SK-N-DZ (cell line): Measurements from ENCODE around the gene UBE2O.
"Not testable (repeated sequence)": the region's sequence is repeated elsewhere in the genome, so short reads cannot be mapped to it uniquely, and the experiment has no call there.

Experiments used
- DNase-seq: peaks from one replicate; pipeline ENCODE4 v3.0.0-alpha.2; 2015; ENCODE audit warnings: low spot score

Gene UBE2O

DNA sequence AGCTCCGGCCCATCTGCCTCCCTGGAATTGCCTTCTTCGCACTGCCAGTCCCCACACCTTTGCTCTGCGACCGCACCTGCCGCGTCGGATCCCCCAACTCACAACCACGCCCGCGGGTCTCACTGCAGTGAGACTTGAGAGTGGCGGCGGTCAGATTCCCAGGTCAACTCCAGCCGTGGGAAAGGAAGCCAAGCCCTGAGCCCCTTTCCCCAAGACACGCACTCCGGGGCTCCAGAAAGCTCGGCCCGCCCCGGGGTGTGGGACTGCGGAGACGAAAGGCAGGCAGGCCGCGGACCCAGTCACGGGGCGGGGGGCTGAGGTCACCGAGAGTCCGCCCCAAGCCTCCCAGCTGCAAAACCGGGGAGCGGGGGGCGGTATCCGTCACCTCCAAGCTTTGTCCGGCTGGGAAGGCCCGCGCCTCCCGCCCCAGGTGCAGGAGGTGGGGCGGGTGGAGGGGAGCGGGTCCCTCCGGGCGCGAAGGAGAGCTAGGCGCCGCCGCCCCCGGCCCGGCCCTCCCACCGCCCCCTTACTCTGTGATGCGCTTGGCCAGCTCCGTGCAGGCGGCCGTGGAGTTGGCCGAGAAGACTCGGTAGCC is 99.9 kb downstream of the UBE2O start:
- no peak for DNase-seq

DNA sequence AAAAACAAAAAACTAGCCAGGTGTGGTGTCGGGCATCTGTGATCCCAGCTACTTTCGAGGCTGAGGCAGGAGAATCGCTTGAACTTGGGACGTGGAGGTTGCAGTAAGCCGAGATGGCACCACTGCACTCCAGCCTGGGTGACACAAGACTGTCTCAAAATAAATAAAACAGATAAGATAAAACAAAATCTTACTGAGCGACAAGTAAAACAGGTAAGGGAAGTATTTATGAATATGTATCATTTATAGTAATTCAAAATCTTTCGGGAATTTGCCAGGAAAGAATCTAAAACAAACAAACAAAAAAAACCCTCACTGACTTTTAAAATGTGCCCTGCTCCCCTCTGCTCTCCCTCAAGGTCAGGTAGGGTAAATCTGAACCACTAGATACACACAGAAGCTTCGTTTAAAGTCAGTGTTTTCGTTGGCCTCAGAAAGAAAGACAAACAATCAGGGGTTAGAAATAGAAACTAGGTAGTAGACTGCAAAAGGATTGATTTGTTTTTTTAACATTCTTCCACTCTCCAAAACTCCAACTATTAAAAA is 101.4 kb downstream of the UBE2O start:
- no peak for DNase-seq

DNA sequence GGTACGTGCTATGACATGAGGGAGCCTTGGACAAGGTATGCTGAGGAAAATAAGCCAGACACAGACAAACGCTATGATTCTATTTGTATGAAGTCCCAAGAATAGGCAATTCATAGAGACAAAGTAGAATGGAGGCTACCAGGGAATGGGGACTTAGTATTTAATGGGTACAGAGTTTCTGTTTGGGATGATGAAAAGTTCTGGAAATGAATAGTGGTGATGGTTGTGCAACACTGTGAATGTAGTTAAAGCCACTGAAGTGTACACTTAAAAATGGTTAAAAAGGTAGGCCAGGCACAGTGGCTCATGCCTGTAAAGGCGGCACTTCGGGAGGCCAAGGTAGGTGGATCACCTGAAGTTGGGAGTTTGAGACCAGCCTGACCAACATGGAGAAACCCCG is 102.5 kb downstream of the UBE2O start:
- DNase-seq = no peak

DNA sequence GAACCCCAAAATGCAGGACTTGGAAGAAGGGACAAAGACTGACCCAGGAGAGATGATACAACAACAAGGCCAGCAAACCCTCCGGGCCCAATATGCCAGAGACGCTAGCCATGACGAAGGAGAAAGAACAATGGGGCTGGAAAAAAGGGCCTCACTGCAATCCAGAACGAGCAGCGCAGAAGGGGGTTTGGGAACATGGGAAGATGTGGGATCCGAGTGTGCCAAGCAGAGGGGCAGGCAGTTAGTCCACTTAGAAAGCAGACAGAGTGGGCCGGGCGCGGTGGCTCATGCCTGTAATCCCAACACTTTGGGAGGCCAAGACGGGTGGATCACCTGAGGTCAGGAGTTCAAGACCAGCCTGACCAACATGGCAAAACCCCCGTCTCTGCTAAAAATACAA is 106.0 kb downstream of the UBE2O start:
- DNase-seq = not testable (repeated sequence)

DNA sequence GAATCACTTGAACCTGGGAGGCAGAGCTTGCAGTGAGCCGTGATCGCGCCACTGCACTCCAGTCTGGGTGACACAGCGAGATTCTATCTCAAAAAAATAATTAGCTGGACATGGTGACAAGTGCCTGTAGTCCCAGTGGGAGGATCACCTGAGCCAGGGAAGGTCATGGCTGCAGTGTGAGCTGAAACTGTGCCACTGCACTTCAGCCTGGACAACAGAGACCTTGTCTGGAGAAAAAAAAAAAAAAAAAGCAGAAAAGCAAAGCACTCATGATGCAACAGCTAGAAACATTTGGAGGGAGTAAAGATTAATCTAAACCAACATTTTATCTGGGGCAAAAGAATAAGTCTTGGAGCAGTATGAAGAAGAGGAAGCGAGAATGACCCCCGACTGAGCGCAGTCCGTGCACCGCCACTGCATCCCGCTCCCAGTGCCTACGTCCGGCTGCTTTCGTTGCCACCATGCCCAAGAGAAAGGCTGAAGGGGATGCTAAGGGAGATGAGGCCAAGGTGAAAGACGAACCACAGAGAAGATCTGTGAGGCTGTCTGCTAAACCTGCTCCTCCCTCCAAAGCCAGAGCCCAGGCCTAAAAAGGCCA is 107.5 kb downstream of the UBE2O start:
- no peak for DNase-seq

DNA sequence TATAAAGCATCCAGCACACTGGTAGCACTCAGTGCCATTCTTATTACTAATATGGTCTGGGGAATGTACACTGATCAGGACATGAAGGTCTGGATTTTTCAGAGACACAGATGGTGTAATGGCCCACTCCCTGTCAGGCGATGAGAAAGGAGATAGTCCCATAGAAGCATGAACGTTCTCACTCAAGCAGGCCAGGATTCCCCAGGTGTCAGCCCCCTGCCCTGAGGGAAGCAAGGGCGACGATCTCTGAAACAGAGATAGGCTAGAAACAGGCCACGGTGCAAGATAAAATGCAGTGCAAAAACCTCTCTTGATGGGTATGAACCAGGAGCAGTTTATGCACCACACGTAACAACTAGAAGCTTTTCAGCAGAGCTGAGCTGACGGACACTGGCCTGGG is 109.8 kb downstream of the UBE2O start:
- DNase-seq = no peak

DNA sequence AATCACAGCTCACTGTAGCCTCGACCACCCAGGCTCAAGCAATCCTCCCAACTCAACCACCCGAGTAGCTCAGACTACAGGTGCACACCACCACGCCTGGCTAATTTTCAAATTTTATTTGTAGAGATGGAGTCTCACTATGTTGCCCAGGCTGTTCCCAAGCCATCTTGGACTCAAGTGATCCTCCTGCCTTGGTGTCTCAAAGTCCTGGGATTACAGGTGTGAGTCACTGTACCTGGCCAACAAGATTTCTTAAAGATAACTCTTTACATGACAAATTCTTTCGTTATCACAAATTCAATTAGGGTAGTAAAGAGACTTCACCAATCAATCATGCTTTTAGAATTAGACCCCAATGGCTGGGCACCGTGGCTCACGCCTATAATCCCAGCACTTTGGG is 111.7 kb downstream of the UBE2O start:
- DNase-seq = no peak
